Nephron (organoid): Measurements from ENCODE around the gene RESF1.

Experiments
- H3K27ac Mint-ChIP-seq, 3 experiments: 2 replicates each; pipeline ENCODE4 v1.8.0; 2020; ENCODE audit warnings: mixed read lengths in 3 of 3, mild to moderate bottlenecking in 2 of 3, moderate library complexity in 1 of 3
- H3K27me3 Mint-ChIP-seq: 2 replicates; pipeline ENCODE4 v1.8.0; 2021; ENCODE audit warnings: low read depth, mild to moderate bottlenecking, moderate library complexity, mixed read lengths
- H3K36me3 Mint-ChIP-seq: 2 replicates; pipeline ENCODE4 v1.8.0; 2020; ENCODE audit warnings: low read depth, mixed read lengths
- H3K4me1 Mint-ChIP-seq: 2 replicates; pipeline ENCODE4 v1.8.0; 2020; ENCODE audit warnings: mixed read lengths
- H3K4me3 Mint-ChIP-seq, 3 experiments: 2 replicates each; pipeline ENCODE4 v1.8.0; 2020; ENCODE audit warnings: mild to moderate bottlenecking in 3 of 3, mixed read lengths in 3 of 3, moderate library complexity in 2 of 3
- H3K9me3 Mint-ChIP-seq: 2 replicates; pipeline ENCODE4 v1.8.0; 2020; ENCODE audit warnings: mixed read lengths
- CTCF ChIP-seq, 3 experiments: fragments of 200-600 bp; sonication (generic); IDR thresholded peaks; one replicate each; pipeline ENCODE4 v1.5.0; 2021; ENCODE audit warnings: antibody characterized with exemption in 3 of 3; ENCODE audit not compliant: unreplicated experiment in 3 of 3

The RESF1 gene

GRCh38 chr12:32005496-32006125, 46.4 kb downstream of the RESF1 start:
- no peaks in the 10 kb centered on the region for H3K9me3 Mint-ChIP-seq
- H3K4me1 Mint-ChIP-seq: no peaks in the 10 kb centered on the region
- no peak overlapping the region for H3K4me3 Mint-ChIP-seq
- H3K27ac Mint-ChIP-seq: no peak overlapping the region
- H3K27me3 Mint-ChIP-seq: no peaks in the 10 kb centered on the region
- TF ChIP-seq CTCF (IDR thresholded peaks at IDR 0.05; ENCODE audit: unreplicated experiment in 3 of 3): no peak
- H3K36me3 Mint-ChIP-seq: peaks cover 15% of the 10 kb centered on the region
